Measurements from ENCODE around the gene CLDN12.
"Not testable (repeated sequence)": the region's sequence is repeated elsewhere in the genome, so short reads cannot be mapped to it uniquely, and the experiment has no call there.

CLDN12 gene

GRCh38 chr7:90432752-90433151 lies 29.5 kb downstream of the CLDN12 start:
- DNase-seq (ENCODE audit: extremely low read depth in 1 of 2, low read depth in 1 of 2) = no peak

- DNase-seq (ENCODE audit: extremely low read depth in 1 of 2, low read depth in 1 of 2) = no peak
These were observed 30.0 kb downstream of the CLDN12 start for GRCh38 chr7:90433221-90433620.

GRCh38 chr7:90445633-90446032 lies 42.4 kb downstream of the CLDN12 start:
- DNase-seq (ENCODE audit: extremely low read depth in 1 of 2, low read depth in 1 of 2) = no peak

- no peak for DNase-seq (ENCODE audit: extremely low read depth in 1 of 2, low read depth in 1 of 2)
These were observed 43.1 kb downstream of the CLDN12 start for GRCh38 chr7:90446137-90446899.

GRCh38 chr7:90453259-90453891 lies 50.1 kb downstream of the CLDN12 start:
- DNase-seq (ENCODE audit: extremely low read depth in 1 of 2, low read depth in 1 of 2) = no peak

GRCh38 chr7:90453931-90454330 lies 50.7 kb downstream of the CLDN12 start:
- no peak for DNase-seq (ENCODE audit: extremely low read depth in 1 of 2, low read depth in 1 of 2)

- DNase-seq (ENCODE audit: extremely low read depth in 1 of 2, low read depth in 1 of 2) = no peak
These were observed 52.1 kb downstream of the CLDN12 start for GRCh38 chr7:90455163-90456030.

- DNase-seq (ENCODE audit: extremely low read depth in 1 of 2, low read depth in 1 of 2) = no peak
These were observed 54.8 kb downstream of the CLDN12 start for GRCh38 chr7:90458104-90458503.

GRCh38 chr7:90459888-90460287 lies 56.6 kb downstream of the CLDN12 start:
- DNase-seq (ENCODE audit: extremely low read depth in 1 of 2, low read depth in 1 of 2) = no peak

GRCh38 chr7:90461219-90461618 lies 58.0 kb downstream of the CLDN12 start:
- no peak for DNase-seq (ENCODE audit: extremely low read depth in 1 of 2, low read depth in 1 of 2)

- not testable (repeated sequence) for DNase-seq (ENCODE audit: extremely low read depth in 1 of 2, low read depth in 1 of 2)
These were observed 59.9 kb downstream of the CLDN12 start for GRCh38 chr7:90463151-90463628.
